GM19023 (cell line): ENCODE data around the gene HPS5.
"Not testable (repeated sequence)": the region's sequence is repeated elsewhere in the genome, so short reads cannot be mapped to it uniquely, and the experiment has no call there.

Source experiments
- ATAC-seq: cut with Tn5 transposase; IDR thresholded peaks from one replicate; pipeline ENCODE4 v1.9.1; 2021; ENCODE audit warnings: mild to moderate bottlenecking, moderate library complexity; ENCODE audit not compliant: unreplicated experiment

HPS5 gene

GRCh38 chr11:18321969-18322711 lies at the start of gene HPS5, which contains the start of gene GTF2H1:
Gene HPS5 (minus strand): TSS chr11:18322140. CDS start chr11:18317858, 4,282 bp downstream.
Gene GTF2H1 (plus strand): TSS chr11:18322567. CDS start chr11:18333075, 10,508 bp downstream.
- peak; percentile 91 for ATAC-seq

- no peak for ATAC-seq
These were observed 49.3 kb upstream of the HPS5 start for GRCh38 chr11:18371279-18371678.

DNA sequence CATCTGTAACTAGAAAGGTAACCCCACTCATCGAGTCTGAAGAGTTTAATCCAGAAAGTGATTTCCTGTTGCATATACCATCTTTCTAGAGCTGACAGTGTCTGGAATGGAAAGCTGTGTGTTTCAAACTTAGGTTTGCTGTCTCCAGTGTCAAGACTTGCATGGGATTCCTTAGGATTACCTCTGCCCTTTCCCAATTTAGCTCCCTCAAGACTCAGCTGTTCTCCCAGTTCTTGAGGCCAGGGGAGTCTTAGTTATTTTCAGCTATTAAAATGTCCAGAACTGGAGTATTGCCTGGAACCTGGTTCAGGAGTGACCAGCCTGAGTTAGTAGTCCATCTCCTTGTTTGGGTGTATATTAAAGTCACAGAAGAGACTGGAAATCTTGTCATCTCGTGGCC lies 47.5 kb upstream of the HPS5 start:
- no peak for ATAC-seq

- ATAC-seq, result no peak
These were observed 46.3 kb upstream of the HPS5 start for GRCh38 chr11:18368221-18368620.

DNA sequence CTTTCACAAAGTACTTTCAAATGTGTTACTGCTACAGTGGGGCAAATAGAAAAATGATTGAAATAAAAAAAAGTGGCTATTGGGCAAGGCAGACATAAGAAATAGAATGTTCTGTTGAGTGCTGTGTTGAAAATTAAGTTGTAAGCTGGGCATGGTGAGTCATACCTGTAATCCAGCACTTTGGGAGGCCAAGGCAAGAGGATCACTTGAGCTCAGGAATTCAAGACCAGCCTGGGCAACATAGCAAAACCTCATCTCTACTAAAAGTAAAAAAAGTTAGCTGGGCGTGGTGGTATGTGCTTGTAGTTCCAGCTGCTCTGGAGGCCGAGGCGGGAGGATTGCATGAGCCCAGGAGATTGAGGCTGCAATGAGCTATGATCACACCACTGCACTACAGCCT lies 45.5 kb upstream of the HPS5 start:
- ATAC-seq, result no peak

DNA sequence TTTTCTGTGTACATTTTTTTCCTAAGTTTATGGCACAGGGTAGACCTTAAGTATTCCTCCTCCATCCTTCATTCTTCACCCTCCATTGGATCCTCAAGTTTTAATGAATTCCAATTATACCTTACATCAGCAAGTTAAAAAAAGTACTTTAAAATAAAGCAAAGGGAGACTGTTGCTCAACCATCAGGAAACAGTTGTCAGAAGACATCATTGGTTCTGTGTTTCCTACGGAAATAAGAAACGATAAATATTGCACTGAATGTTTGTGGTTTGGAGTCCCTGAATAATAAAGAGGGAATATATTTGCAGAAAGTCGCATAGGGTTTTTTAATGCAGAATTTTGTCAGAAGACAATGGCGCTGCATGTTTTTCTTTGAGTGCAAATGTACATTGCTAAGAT lies 44.3 kb upstream of the HPS5 start:
- no peak for ATAC-seq

DNA sequence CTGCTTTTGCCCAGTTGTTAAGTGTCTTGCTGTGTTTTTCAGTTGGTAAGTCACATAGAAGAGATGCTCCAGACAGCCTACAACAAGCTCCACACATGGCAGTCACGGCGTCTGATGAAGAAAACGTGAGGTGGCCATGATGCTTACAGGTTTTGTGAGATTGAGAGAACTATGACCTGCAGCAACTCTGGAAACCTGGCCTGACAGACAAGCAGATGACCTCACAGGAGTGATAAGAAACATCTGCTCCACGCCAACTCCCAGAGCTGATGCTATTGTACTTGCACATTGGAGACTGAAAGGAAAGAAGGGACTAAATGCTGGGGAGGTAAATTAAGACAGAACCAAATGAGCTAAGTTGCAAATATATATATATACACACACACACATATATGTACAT lies 43.8 kb upstream of the HPS5 start:
- no peak for ATAC-seq

DNA sequence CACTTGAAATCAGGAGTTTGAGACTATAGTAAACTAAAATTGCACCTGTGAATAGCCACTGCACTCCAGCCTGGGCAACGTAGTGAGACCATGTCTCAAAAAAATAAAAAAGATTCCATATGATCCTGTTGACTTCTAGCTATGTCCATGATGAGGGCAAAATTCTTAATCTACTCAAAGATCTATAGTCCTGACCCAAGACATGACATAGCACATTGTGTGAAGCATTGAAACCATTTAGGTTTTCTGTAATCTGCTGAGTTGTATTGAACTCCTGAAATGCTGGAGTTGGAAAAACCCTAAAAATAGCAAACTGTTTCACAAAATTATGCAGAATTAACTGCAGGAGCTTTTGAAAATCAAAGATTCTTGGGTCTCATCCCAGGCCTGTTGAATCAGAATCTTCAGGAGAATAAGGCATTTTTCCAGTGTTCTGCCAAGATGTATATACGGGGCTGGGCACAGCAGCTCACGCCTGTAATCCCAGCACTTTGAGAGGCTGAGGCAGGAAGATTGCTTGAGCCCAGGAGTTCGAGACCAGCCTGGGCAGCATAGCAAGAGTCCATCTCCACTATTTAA lies 42.6 kb upstream of the HPS5 start:
- ATAC-seq, result no peak

- no peak for ATAC-seq
These were observed 39.2 kb upstream of the HPS5 start for GRCh38 chr11:18361154-18361553.

DNA sequence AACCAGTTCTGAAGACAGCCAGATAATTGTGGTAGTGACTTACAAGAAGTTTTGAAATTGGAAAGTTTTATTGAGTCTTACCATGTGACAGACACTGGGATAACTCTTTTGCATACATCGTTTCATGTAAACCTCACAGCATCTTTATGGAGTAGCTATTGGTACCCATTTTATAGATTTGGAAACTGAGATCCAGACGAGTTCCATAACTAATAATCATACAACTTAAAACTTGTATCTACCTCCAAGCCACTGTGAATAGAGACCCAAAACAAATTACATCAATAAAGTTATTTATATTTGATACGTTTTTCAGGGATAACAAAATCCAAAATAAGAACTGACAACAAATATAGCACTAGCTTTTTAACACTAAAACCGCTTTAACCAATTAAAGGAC lies 36.7 kb upstream of the HPS5 start:
- no peak for ATAC-seq

DNA sequence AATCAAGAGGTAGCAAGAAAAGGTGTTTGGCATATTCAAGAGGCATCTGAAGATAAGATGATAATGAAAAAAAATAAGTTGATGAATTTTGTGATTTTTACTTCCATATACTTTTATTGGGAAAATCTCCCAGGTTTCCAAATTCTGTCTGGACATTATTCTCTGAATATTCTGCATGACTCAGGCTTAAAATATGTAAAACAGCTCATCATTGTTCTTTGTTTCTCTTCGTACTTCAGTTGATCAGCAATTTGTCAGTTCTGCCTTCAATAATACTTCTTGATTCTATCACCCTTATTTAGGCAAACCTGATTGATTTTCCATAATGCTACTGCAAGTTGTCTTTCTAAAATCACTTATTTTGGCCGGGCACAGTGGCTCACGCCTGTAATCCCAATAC lies 30.6 kb upstream of the HPS5 start:
- no peak for ATAC-seq

DNA sequence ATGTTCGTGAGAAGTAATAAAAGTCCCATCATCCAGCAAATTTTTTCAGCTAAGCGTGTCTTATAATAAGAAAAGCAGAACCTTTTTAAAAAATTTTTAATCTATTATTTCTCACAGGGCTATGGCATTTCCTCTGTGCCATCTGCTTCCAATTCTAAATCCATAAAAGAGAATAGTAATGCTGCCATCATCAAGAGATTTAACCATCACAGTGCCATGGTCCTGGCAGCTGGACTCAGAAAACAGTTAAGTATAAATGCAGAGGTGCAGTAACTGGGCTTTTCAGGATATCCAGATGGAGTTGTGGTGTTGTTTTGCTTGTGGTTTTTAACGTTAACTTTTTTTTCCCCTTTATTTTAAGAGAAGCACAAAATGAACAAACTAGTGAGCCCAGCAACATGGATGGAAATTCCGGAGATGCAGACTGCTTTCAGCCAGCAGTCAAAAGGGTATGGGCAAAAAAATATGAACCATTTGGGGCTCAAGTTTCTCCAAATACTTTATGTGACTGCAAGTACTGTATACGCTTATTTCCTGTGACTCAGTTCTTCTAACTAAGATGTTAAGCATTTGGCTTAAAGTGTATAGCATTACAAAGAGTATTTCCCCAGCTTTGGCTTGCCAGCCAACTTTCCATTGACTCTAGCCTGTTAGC lies 25.7 kb upstream of the HPS5 start:
- no peak for ATAC-seq

DNA sequence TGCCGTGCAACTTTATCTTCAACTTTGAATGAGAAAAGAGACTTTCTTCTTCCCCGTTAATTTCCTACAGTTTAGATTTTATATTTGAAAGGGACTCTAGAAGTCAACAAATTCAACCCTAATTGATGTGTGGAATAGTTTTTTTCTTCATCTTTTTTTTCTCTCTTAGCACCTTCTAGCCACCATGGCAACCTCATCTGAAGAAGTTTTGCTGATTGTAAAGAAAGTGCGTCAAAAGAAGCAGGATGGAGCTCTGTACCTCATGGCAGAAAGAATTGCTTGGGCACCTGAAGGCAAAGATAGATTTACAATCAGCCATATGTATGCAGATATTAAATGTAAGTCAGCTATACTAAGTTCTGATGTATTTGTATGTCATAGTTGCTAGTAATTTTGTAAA lies 11.0 kb upstream of the HPS5 start:
- no peak for ATAC-seq

GRCh38 chr11:18332302-18332701 lies 10.4 kb upstream of the HPS5 start:
- no peak for ATAC-seq

GRCh38 chr11:18330921-18331320 lies 9.0 kb upstream of the HPS5 start:
- no peak for ATAC-seq

GRCh38 chr11:18329196-18329870 lies 7.4 kb upstream of the HPS5 start:
- no peak for ATAC-seq

DNA sequence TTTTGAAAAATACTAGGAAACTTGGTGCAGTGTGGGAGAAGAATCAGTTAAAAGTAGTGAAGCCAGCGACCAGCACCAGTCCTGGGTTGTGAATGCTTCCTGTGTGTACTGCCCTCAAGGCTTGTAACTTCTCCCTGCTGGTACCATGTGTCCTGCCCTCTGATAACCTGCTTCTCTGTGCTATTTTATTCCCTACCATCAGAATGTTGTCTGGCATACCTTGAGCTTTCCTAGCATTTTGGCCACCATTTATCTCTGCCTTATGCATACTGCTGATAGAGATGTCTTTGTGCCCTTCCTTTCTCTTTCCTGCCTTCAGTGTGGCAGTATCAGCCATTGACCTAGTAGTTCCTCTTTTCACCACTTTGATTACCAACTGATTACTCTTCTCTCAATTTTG lies 2.4 kb upstream of the HPS5 start:
- no peak for ATAC-seq

GRCh38 chr11:18323881-18324280 lies 1.9 kb upstream of the HPS5 start:
- not testable (repeated sequence) for ATAC-seq

DNA sequence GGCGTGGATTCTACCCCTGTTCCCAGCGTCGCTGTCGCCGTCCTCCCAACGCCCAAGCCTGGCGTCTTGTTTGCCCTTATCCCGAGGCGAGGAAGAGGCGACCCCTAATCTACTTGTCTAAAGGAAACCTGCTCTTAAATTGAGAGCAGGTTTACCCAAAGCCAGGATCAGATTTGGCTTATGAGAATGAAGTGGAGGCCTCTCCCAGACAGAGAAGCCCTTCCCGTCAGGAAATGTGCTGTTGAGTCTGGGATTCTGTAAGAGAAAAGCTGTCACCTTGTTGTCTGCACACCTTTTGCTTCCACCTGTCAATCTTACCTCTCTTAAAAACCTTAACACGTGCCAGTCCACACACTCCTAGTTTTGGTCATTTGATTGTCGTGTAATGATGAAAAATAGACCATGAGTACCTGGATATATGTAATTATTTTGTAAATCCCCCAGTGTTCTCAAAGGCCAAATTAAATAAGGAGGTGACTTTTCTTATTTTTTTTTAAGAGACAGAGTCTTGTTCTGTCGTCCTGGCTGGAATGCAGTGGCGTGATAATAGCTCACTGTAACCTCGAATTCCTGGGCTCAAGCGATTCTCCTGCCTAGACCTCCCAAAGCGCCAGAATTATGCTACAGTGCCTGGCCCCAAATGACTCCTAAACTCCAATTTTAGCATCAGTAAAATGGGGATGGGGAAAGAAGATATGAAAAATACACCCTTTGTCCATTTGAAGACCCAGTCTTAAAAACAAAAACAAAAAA lies 1.1 kb upstream of the HPS5 start:
- no peak for ATAC-seq

DNA sequence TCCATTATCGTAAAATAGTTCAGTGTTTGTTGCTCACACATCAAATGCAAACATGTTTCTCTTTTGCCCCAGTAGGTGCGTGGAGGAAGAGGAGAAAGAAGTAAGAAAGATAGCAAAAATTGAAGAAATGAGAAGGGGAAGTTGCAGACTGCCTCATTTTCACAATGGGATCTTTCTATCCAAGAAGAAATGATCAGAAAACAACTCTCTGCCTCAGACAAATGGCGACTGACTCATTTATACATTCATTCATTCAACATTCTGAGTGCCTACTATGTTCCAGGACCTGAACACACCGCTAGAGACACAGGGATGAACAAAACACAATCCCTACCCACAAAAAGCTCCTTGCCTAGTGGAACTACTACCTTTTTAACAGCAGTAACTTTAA lies 367 bp downstream of the HPS5 start:
- ATAC-seq, result peak; percentile 11

DNA sequence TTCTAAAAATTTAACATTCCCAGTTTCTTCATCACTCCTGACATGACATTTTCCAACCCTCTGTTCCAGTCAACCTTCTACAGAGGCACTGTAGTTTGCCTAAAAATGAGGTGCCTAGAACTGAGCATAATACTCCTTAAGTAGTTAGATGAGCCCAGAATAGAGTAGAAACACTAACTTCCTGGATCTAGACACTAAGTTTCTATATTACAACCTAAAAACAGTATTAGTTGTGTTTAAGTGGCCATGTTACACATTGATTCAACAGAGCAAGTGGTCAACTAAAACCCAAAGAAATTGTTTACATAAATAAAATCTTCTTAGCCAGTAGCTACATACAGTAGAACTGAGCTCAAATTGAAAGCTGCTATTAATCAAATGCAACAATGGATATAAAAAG lies 1.3 kb downstream of the HPS5 start:
- no peak for ATAC-seq
